Measurements from ENCODE around the gene DLGAP4.

The DLGAP4 gene

GRCh38 chr20:36340593-36340990 lies 34.5 kb downstream of the DLGAP4 start:
- POLR2A ChIA-PET, result no interaction called here
- TF ChIP-seq CTCF (IDR thresholded peaks at IDR 0.05; ENCODE audit: insufficient read depth, low read length, missing control alignments), result no peak
- no peak for DNase-seq (ENCODE audit: low read depth, low spot score)
- CTCF ChIA-PET, result no interaction called here
- no peak overlapping the region for H3K4me3 ChIP-seq (ENCODE audit: low read depth, low read length)

- POLR2A ChIA-PET, result no interaction called here
- CTCF ChIA-PET, result no interaction called here
- no peak overlapping the region for H3K4me3 ChIP-seq (ENCODE audit: low read depth, low read length)
- DNase-seq (ENCODE audit: low read depth, low spot score), result no peak
- no peak for TF ChIP-seq CTCF (IDR thresholded peaks at IDR 0.05; ENCODE audit: insufficient read depth, low read length, missing control alignments)
Observed at GRCh38 chr20:36341331-36342020, 35.3 kb downstream of the DLGAP4 start.

- CTCF ChIA-PET, result no interaction called here
- DNase-seq (ENCODE audit: low read depth, low spot score), result no peak
- no peak for TF ChIP-seq CTCF (IDR thresholded peaks at IDR 0.05; ENCODE audit: insufficient read depth, low read length, missing control alignments)
- no peak overlapping the region for H3K4me3 ChIP-seq (ENCODE audit: low read depth, low read length)
- POLR2A ChIA-PET, result no interaction called here
Observed at GRCh38 chr20:36342331-36343120, 36.4 kb downstream of the DLGAP4 start.

- ChIA-PET POLR2A (no interaction called here), CTCF (no interaction called here)
- TF ChIP-seq CTCF (IDR thresholded peaks at IDR 0.05; ENCODE audit: insufficient read depth, low read length, missing control alignments), result no peak
- no peak for DNase-seq (ENCODE audit: low read depth, low spot score)
- no peak overlapping the region for H3K4me3 ChIP-seq (ENCODE audit: low read depth, low read length)
Observed at GRCh38 chr20:36343641-36344040, 37.5 kb downstream of the DLGAP4 start.

- DNase-seq (ENCODE audit: low read depth, low spot score), result no peak
- no peak overlapping the region for H3K4me3 ChIP-seq (ENCODE audit: low read depth, low read length)
- CTCF ChIA-PET, result no interaction called here
- TF ChIP-seq CTCF (IDR thresholded peaks at IDR 0.05; ENCODE audit: insufficient read depth, low read length, missing control alignments), result no peak
- POLR2A ChIA-PET, result no interaction called here
Observed at GRCh38 chr20:36344517-36345132, 38.5 kb downstream of the DLGAP4 start.

- ChIA-PET CTCF (no interaction called here), POLR2A (no interaction called here)
- DNase-seq (ENCODE audit: low read depth, low spot score), result no peak
- no peak for TF ChIP-seq CTCF (IDR thresholded peaks at IDR 0.05; ENCODE audit: insufficient read depth, low read length, missing control alignments)
- no peak overlapping the region for H3K4me3 ChIP-seq (ENCODE audit: low read depth, low read length)
Observed at GRCh38 chr20:36346256-36346655, 40.1 kb downstream of the DLGAP4 start.

Data from AG04449 (cell line).